IPS-15b (cell line): ENCODE measurements around the gene CCDC88C.
"Not testable (repeated sequence)": the region's sequence is repeated elsewhere in the genome, so short reads cannot be mapped to it uniquely, and the experiment has no call there.

Source experiments
- H3K27me3 ChIP-seq: one replicate; pipeline ENCODE4 v1.6.1; 2013; ENCODE audit warnings: low read length; ENCODE audit not compliant: control insufficient read depth, insufficient read depth
- H3K36me3 ChIP-seq: one replicate; pipeline ENCODE4 v1.6.1; 2013; ENCODE audit warnings: low read length; ENCODE audit not compliant: control insufficient read depth, insufficient read depth
- H3K4me1 ChIP-seq: one replicate; pipeline ENCODE4 v1.6.1; 2013; ENCODE audit warnings: mild to moderate bottlenecking, low read length; ENCODE audit not compliant: control insufficient read depth, insufficient read depth
- H3K4me3 ChIP-seq: one replicate; pipeline ENCODE4 v1.5.1; 2013; ENCODE audit warnings: low read depth, low read length
- H3K9ac ChIP-seq: one replicate; pipeline ENCODE4 v1.6.1; 2013; ENCODE audit warnings: low read depth, mild to moderate bottlenecking, low read length
- H3K9me3 ChIP-seq: one replicate; pipeline ENCODE4 v1.6.1; 2013; ENCODE audit warnings: mild to moderate bottlenecking, low read length; ENCODE audit not compliant: control insufficient read depth, insufficient read depth

CCDC88C gene

DNA sequence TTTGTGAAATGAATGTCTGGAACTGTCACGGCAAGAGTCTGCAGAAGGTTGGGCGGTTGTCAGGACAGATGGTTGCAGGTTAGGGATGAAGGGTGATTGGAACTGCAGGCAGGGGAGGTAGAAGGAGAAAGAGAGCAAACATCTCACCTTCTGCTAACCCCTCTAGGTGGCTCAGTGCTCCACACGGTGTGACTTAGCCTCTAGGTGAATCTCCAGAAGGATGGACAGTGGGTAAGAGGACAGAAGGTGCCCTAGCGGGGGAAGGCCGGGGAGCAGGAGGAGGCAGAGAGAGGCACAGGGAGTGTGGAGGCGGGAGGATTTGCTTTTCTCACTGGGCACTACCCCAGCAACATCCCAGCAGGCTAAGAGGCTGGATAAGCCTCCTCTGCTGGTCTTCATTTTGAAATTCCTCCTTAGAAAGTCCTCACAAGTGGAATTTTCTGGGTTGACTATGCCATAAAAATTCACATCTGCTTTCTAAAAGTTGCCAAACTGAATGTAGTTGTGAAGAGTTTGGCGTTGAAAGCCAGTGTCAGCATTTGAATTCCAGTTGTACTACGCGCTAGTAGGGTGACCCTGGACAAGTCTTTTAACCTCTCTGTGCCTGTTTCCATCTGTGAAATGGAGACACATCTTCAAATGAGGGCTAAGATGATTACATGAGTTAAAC lies 162.5 kb downstream of the CCDC88C start:
- Histone ChIP-seq H3K9me3 (no peaks in the 10 kb centered on the region), H3K36me3 (no peaks in the 10 kb centered on the region), H3K4me3 (no peak overlapping the region), H3K4me1 (peaks cover 2% of the 10 kb centered on the region), H3K9ac (no peak overlapping the region), H3K27me3 (peaks cover 7% of the 10 kb centered on the region)

DNA sequence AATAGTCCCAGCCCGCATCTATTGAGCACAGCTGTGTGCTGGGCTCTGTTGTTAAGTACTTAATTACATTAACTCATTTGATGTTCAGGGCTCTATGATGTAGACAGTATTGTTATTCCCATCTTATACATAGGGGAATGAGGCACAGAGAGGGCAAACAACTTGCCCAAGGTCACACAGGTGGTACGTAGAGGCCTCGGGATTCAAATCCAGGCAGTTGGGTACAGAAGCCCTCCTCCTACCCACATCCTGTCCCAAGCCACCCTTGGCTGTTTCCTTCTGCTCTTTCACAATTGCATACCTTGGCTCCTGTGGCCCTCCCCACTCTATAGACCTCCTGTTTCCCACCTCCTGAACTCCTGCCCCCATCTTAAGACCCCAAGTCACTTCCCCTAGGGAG lies 163.2 kb downstream of the CCDC88C start:
- H3K9me3 ChIP-seq, result no peaks in the 10 kb centered on the region
- no peaks in the 10 kb centered on the region for H3K36me3 ChIP-seq
- no peak overlapping the region for H3K9ac ChIP-seq
- H3K4me3 ChIP-seq, result no peak overlapping the region
- H3K4me1 ChIP-seq, result peaks cover 2% of the 10 kb centered on the region
- H3K27me3 ChIP-seq, result peaks cover 7% of the 10 kb centered on the region

DNA sequence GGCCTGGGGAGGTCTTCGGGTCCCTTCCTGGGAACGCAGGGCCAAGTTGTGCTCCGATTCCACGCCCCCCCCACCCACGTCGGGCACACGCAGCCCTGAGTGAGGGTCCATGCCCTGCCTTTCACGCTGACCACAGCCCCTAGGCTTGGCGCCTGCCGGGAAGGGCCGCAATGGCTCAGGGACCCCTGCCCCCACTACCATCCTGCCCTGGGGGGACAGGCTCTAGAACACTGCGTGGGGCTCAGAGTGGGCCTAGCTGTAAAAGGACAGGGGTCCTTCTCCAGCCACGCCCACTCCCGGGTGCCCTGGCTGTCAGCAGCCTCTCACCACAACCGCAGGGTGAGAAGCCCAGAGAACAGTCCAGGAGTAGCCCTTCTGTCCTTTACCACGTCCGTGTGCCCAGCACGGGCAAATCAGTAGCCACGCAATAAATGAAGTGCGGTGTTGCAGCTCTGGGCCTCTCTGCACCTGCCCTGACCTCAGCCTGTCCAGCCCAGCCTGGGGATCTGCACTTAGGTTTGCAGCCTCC lies 163.8 kb downstream of the CCDC88C start:
- H3K9ac ChIP-seq, result no peak overlapping the region
- H3K36me3 ChIP-seq, result no peaks in the 10 kb centered on the region
- H3K9me3 ChIP-seq, result no peaks in the 10 kb centered on the region
- peaks cover 7% of the 10 kb centered on the region for H3K27me3 ChIP-seq
- peak overlapping the region; percentile 72 for H3K4me3 ChIP-seq
- H3K4me1 ChIP-seq, result peaks cover 2% of the 10 kb centered on the region

DNA sequence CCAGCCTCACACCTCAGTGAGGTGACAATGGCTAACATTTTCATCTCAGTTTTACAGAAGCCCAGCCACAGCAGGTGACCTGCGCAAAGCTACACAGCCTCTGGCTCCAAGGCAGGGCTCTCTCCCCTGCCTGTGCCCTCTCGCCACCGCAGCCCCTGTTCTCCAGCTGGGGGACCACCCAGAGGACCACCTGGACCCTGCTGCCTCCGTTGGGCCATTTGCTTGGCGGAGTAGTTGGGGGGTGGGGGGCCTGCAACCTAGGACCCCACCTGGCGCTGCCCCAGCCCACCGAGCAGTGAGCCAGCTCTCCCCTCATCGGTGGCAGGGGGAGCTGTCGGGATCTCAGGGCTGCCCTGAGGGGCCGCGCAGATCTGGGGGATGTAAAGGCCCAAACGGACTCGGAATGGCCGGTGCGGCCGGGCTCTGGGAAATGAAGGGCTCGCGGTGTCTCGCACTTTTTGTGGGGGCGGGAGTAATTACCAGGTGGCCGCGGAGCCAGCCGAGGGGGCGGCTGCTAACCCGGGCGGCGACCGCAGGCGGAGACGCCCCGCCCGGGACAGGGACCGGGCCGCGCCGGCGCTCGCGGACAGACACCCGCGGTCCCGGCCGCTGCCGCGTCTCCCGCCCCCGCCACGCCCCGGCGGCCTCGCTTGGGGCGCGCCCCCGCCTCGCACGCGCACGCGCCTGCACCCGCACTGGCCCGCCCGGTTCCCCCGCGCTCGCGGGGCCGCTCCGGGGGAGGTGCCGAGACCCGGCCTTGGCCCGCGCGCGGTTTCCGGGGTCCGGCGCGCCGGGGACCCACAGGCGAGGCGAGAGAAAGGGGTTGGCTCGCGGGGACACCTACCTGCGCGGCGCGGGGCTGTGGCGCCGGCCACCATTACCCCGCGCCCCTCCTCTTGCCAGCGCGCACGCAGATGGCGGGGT lies 164.5 kb downstream of the CCDC88C start:
- Histone ChIP-seq H3K36me3 (no peaks in the 10 kb centered on the region), H3K9ac (no peak overlapping the region), H3K27me3 (peaks cover 7% of the 10 kb centered on the region), H3K4me1 (peaks cover 2% of the 10 kb centered on the region), H3K4me3 (peak overlapping the region; percentile 72), H3K9me3 (no peaks in the 10 kb centered on the region)

DNA sequence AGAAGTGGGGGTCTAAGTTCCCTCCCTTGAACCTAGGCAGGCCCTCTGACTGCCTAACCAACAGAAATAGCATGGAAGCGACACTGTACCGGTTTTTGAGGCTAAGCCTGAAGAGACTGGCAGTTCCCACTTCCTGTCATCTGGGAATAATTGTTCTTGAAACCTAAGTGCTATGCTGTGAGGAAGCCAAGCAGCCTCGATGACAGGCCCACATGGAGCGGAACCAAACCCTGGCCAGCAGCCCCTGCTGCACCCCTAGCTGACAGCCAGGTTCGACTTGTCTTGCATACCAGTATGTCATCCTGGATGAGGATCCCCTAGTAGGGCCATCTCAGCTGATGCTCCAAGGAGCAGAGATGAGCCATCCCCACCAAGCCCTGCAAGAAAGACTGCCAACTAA lies 166.7 kb downstream of the CCDC88C start:
- Histone ChIP-seq H3K9me3 (no peaks in the 10 kb centered on the region), H3K27me3 (peaks cover 6% of the 10 kb centered on the region), H3K4me1 (peaks cover 2% of the 10 kb centered on the region), H3K9ac (no peak overlapping the region), H3K4me3 (no peak overlapping the region), H3K36me3 (no peaks in the 10 kb centered on the region)

DNA sequence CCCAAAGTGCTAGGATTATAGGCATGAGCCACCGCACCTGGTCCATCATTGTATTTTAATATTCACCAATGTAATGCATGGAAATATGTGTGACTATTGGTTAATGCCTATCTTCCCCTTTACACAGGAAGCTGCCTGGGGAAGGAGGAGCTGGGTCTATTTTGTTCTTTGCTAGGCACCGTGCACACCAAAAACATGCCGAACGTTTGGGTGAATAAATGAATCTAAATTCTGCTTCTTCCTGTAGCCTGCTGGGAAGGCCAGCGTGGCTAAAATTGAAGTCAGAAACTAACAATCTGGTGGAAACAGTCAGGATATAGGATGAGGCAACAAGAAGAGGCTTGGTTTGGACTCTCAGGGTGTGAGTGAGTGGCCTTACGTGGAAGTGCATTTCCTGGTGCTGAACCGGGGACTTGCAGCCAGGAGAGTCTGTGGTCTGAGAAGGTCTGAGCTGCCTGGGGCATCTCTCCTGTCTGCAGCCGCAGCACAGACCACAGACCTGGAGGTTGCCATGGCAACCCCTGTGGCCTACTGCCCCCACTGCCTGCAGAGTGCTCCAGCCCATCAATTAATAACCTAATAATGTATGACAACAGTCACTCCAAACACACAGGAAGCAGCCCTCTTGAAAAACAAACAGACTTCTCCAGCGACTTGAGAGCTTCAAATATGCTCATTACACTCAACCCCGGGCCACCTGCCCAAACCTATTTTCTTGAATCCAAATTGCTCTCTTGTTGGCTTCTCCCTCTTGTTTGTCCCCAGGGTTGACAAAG lies 167.6 kb downstream of the CCDC88C start:
- H3K9ac ChIP-seq, result no peak overlapping the region

DNA sequence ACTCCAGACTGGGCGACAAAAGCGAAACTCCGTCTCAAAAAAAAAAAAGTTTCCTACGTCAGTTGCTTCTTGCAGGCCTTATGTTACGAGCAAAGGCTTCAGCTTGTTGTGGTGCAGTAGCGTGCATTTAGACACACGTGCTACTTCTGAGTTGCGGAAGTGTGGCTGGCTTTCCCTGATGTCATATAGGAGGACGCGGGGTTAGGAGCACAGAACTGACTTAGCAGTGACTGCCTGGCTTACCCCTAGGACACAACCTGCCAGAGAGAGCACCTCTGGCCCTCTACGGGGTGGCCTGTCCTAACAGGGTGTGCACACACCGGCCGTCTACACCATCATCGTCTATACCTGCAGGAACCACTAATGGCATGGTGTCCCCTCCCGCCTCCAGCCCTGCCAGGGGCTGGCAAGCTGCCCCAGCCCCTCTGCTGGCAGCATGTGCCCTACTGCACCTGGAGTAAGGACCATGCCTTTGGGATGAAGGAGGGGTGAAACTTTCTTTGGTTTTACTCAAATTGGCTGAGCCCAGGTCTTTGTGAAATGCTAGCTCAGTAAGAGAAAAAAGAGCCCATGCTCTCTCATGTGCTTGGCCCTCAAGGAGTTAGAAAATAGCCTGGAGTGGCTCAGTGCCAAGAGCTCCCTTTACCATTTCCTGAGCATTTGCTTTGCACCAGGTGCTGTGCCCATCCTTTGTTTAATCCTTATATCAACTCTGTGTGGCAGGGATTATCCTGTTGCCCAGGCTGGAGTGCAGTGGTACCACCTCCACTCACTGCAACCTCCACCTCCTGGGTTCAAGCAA lies 171.4 kb downstream of the CCDC88C start:
- Histone ChIP-seq H3K4me3 (no peak overlapping the region), H3K9ac (no peak overlapping the region), H3K4me1 (peaks cover 2% of the 10 kb centered on the region), H3K9me3 (no peaks in the 10 kb centered on the region), H3K36me3 (no peaks in the 10 kb centered on the region), H3K27me3 (no peaks in the 10 kb centered on the region)

More for the DNA sequence above, 167.6 kb downstream of the CCDC88C start:
- Histone ChIP-seq H3K4me1 (peaks cover 2% of the 10 kb centered on the region), H3K27me3 (peaks cover 4% of the 10 kb centered on the region), H3K4me3 (no peak overlapping the region), H3K9me3 (no peaks in the 10 kb centered on the region), H3K36me3 (no peaks in the 10 kb centered on the region)

DNA sequence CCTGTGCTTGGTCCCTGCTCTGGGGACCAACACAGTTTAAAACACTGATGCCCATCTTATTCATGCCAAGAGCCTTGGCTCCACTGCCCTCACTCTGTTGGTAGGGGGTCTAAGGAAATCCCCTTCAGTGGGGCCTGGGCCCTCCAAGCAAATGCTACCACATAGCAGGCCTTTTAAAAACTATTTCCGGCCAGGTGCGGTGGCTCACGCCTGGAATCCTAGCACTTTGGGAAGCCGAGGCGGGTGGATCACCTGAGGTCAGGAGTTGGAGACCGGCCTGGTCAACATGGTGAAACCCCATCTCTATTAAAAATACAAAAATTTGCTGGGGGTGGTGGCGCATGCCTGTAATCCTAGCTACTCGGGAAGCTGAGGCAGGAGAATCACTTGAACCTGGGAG lies 172.0 kb downstream of the CCDC88C start:
- not testable (repeated sequence) for H3K27me3 ChIP-seq, H3K9ac ChIP-seq, H3K4me3 ChIP-seq, H3K9me3 ChIP-seq, H3K36me3 ChIP-seq, H3K4me1 ChIP-seq

DNA sequence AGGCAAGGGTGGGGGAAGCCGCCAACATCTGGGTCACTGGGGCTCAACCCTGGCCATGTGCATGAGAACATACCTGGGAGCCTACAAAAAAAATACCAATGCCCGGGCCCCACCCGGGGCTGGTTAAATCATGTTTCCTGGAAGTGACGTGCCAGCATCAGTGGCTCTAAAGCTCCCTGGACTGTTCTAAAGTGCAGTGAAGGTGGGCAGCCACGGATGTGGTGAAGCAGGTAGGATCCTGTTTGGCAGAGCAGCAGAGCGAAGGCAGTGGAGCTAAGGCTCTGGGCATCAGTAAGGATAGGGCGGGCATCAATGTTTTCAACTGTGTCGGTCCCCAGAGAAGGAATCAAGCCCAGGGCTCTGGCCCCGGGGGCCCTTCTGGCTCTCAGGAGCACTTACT lies 172.6 kb downstream of the CCDC88C start:
- H3K36me3 ChIP-seq, result no peaks in the 10 kb centered on the region
- no peaks in the 10 kb centered on the region for H3K9me3 ChIP-seq
- H3K4me3 ChIP-seq, result no peak overlapping the region
- H3K4me1 ChIP-seq, result peaks cover 2% of the 10 kb centered on the region
- H3K9ac ChIP-seq, result no peak overlapping the region
- H3K27me3 ChIP-seq, result no peaks in the 10 kb centered on the region

DNA sequence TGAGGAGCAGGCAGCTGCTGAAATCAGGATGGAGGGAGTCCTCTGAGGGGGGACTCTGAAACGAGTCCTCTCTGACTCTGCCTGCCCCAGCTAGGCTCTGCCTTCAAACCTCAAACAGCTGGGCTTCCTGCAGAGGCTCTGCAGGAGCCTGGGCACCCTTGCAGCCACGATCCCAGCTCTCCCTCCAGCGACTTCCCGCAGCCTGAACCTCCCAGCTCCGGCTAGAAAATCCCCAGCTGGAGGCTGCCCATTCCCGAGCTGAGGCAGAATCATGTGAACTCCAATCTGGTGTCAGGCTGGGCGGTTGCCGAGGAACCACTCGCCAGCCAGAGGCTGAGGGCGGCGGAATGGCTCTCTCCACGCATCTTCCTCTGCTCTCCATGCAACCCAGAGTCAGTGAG lies 173.1 kb downstream of the CCDC88C start, which contains the start of gene GPR68:
GPR68 (minus strand) TSS at position 204 of the 401 bp plus-strand sequence. CDS start 9,654 bp downstream, outside the sequence.
- peaks cover 2% of the 10 kb centered on the region for H3K4me1 ChIP-seq

DNA sequence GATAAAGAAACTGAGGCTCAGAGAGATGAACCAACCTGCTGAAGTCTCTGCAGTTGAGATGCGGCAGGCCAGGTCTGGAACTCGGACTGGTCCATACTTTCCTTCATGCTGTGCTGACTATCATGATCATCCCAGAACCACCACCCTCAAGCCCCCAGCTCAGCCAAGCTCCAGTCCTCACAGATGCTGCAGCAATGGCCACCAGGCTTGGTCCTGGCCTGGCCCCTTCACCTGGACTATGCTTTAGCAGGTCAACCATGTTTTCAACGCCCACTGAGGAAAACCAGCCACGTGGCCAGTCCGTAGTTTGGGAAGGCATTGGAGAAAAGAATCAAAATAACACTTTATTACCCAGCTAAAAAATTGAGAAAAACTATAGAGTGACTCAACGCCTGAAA lies 174.5 kb downstream of the CCDC88C start:
- Histone ChIP-seq H3K9ac (no peak overlapping the region), H3K4me1 (peaks cover 2% of the 10 kb centered on the region), H3K4me3 (no peak overlapping the region), H3K9me3 (no peaks in the 10 kb centered on the region), H3K36me3 (no peaks in the 10 kb centered on the region), H3K27me3 (no peaks in the 10 kb centered on the region)

More for the DNA sequence above, 173.1 kb downstream of the CCDC88C start, which contains the start of gene GPR68:
- Histone ChIP-seq H3K9me3 (no peaks in the 10 kb centered on the region), H3K4me3 (no peak within 1 kb of the TSS), H3K27me3 (no peaks in the 10 kb centered on the region), H3K36me3 (no peaks in the 10 kb centered on the region), H3K9ac (no peak within 1 kb of the TSS)
